Measurements from ENCODE around the gene FAM234A. TPM values are rescaled to one million over a fixed set of nuclear protein-coding genes. Genes with fewer than 3 reads are reported as not detected.

Gene FAM234A
- total RNA-seq, 6 experiments from 2014 or later: 31.7 to 64.8 (median 41.9) TPM

DNA sequence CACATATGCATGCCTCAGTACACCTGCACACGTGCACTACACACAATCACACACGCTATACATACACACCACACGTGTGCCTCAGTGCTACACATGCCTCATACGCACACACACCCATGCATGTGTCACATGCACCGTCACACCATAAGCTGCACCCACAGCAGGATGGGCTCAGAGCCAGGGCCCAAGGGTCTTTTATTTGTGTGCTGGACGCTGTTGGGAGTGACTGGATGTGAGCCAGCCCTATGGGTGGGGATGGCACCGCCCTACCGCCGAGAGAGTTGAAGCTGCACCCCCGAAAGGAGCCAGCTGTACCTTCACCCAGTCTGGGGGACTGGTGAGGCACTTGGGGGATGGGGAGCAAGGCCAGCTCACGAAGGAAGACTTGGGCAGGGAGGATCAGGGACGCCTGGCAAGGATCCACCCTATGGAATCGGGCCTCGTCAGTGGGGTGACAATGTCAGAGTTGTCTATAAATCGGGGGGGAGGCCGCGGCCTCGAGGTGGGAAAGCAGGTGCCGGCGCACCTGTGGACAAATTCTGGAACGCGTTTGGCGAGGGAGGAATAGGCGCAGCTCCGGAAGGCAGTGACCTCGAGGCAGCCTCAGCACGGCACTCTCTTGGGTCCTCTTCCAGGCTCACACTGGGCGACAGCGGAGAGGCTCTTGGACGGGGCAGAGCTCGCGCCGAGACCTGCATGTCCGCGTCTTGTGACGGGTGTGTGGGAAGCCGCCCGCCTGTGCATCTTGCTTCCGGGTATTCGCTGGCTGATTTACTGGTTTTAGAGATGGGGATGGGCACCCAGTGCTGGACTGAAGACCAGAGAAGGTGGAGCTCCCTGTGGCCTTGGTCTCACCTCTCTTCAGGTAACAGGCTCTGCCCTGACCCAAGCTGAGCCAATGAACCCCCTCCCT, 33.8 kb downstream of the FAM234A start:
- Histone ChIP-seq H3K36me3 (peaks cover 0 to 4% (median under 1%) of the 10 kb centered on the region in 4 donors), H3K4me3 (no peak overlapping the region), H3K9me3 (no peaks in the 10 kb centered on the region), H3K27ac (no peak overlapping the region), H3K4me1 (no peaks in the 10 kb centered on the region), H3K27me3 (no peaks in the 10 kb centered on the region)
- DNase-seq (no peak), ATAC-seq (no peak)
- intact Hi-C loops (cut with DNase I): no loop called here
- TF ChIP-seq CTCF (IDR thresholded peaks at IDR 0.05) (no peak), POLR2A (IDR thresholded peaks at IDR 0.05) (no peak)
- WGBS (ENCODE audit: insufficient coverage, low coverage, low lambda C conversion rate, missing lambda C conversion rate): 56% methylated on average over 9 of the region's 40 CpGs

- WGBS (ENCODE audit: insufficient coverage, low coverage, low lambda C conversion rate, missing lambda C conversion rate): 40% methylated on average over 3 of the region's 24 CpGs
- Histone ChIP-seq H3K4me3 (no peak overlapping the region), H3K9me3 (no peaks in the 10 kb centered on the region), H3K27ac (no peak overlapping the region), H3K36me3 (no peaks in the 10 kb centered on the region), H3K27me3 (peaks cover 0 to under 1% of the 10 kb centered on the region in 2 donors), H3K4me1 (no peaks in the 10 kb centered on the region)
- no peak for TF ChIP-seq POLR2A (IDR thresholded peaks at IDR 0.05)
- TF ChIP-seq CTCF (IDR thresholded peaks at IDR 0.05): no peak
- no peak for DNase-seq
- intact Hi-C loops (cut with DNase I): no loop called here
- no peak for ATAC-seq
Measured at GRCh38 chr16:269061-269796, 34.6 kb downstream of the FAM234A start.

GRCh38 chr16:270381-271255, 36.0 kb downstream of the FAM234A start:
- DNase-seq (no peak), ATAC-seq (no peak)
- intact Hi-C loops (cut with DNase I): no loop called here
- TF ChIP-seq CTCF (IDR thresholded peaks at IDR 0.05): no peak
- no peak for TF ChIP-seq POLR2A (IDR thresholded peaks at IDR 0.05)
- H3K27me3 ChIP-seq: peaks cover 0 to 4% of the 10 kb centered on the region in 2 donors
- no peaks in the 10 kb centered on the region for H3K36me3 ChIP-seq
- H3K27ac ChIP-seq: no peak overlapping the region
- WGBS (ENCODE audit: insufficient coverage, low coverage, low lambda C conversion rate, missing lambda C conversion rate): no CpG with 5 or more reads among the region's 34 CpGs
- H3K9me3 ChIP-seq: no peaks in the 10 kb centered on the region
- no peak overlapping the region for H3K4me3 ChIP-seq
- peaks cover 0 to 5% (median 0%) of the 10 kb centered on the region in 4 donors for H3K4me1 ChIP-seq

Data from right lobe of liver (tissue), 6 donors.